C4-2B (cell line): Measurements from ENCODE around the gene ILKAP.

Experiments
- H3K27ac ChIP-seq: fragments of 450-650 bp; 2 replicates; pipeline ENCODE4 v1.5.1; 2017
- ZFX ChIP-seq: fragments of 450-650 bp; IDR thresholded peaks from 2 replicates; pipeline ENCODE4 v1.6.1; 2017
- TF ChIP-seq, protein P1 (sequence below): fragments of 450-650 bp; conservative IDR thresholded peaks from 2 replicates; pipeline ENCODE4 v1.5.1; 2017; ENCODE audit warnings: mild to moderate bottlenecking

Gene ILKAP

DNA sequence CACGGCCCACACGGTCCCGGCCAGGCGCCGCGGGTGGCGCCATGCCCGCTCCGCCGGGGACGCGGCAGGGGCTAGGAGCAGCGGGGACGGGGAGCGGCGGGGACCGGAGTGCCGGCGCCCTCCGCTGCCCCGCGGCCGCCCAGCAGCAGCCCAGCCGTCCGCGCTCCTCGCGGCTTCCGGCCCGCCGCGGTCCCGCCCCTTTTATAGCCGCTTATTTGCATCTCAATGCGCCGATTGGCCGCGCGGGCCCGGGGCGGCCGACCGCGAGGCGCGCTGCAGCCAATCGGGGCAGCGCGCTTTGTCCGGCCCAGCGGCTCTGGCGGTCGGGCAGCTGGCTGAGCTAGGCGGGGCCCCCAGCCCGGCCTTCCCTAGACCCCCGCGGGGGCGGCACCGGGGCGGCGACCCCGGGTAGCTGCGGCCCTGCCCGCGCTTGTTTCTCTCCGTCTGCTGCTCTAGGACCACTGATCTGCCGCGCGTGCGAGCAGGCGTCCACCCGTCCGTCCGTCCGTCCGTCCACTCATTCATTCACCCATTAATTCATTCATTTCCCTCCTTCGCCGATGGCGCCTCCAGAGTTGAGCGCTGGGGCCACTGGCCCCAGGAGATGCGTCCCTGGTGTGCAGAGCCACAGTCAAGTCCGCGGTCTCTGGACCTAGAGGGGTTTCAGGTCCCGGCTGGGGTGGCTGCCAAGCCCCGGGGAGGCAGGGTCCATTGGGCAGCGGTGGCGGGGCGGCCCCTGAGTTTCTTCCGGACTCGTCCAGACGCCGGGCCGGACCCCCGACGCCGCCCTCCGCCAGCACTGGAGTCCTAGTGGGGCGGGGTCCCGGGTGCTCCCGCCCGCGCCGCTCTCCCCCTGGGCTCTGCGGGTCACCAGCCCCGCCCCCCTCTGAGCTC is 36.6 kb upstream of the ILKAP start, which contains the start of gene HES6:
Gene HES6, minus strand, starts transcription at position 176 of the 894 bp plus-strand sequence. Its CDS starts 133 bp downstream, at position 43.
- peak within 1 kb of the TSS; percentile 84 for H3K27ac ChIP-seq
- 0 out of 2 replicates have a peak, but pooled peaks have one; percentile 16 for TF ChIP-seq ZFX
- TF ChIP-seq, protein P1, sequence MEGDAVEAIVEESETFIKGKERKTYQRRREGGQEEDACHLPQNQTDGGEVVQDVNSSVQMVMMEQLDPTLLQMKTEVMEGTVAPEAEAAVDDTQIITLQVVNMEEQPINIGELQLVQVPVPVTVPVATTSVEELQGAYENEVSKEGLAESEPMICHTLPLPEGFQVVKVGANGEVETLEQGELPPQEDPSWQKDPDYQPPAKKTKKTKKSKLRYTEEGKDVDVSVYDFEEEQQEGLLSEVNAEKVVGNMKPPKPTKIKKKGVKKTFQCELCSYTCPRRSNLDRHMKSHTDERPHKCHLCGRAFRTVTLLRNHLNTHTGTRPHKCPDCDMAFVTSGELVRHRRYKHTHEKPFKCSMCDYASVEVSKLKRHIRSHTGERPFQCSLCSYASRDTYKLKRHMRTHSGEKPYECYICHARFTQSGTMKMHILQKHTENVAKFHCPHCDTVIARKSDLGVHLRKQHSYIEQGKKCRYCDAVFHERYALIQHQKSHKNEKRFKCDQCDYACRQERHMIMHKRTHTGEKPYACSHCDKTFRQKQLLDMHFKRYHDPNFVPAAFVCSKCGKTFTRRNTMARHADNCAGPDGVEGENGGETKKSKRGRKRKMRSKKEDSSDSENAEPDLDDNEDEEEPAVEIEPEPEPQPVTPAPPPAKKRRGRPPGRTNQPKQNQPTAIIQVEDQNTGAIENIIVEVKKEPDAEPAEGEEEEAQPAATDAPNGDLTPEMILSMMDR, result no peak

GRCh38 chr2:238239543-238239862 is 36.0 kb upstream of the ILKAP start:
- peak overlapping the region; percentile 84 for H3K27ac ChIP-seq
- TF ChIP-seq, protein P1, result no peak
- peak; percentile 65; the same call in 1 of the 2 replicates for TF ChIP-seq ZFX

DNA sequence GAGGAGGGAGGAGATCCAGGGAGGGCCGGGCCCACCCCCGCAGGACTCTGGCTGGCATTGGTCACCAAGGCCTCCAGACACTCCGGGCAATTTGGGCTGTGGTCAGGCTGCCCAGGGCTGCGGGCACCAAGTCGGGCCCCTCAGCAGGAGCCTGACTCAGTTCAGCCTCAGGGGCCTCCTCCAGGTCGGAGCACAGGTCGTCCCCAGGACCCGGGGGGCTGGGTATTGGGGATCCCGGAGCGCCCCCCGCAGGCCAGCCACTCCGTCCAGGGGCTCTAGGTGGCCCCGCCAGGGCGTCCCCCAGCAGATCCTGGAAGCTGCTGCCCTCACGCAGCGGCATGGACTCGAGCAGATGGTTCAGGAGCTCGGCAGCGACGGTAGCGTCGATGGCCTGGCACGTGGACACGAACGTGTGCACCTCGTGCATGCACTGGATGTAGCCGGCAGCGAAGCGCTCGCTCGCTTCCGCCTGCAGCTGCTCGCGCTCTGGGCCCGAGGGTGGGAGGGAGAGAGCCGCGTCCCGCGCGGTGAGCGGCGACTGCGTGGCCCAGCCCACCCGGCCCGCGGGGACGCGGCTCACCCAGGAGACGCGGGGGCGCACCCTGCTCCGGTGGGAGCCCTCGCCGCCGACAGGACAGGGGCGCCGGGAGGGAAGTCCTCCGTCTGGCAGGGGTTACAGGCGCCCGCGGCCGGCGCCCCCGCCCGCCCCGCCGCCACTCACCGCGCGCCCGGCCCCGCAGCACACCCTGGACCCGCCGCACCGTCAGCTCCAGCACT is 35.5 kb upstream of the ILKAP start:
- peak overlapping the region; percentile 84 for H3K27ac ChIP-seq
- TF ChIP-seq ZFX, result no peak
- TF ChIP-seq, protein P1, result no peak

GRCh38 chr2:238238311-238238765 is 34.8 kb upstream of the ILKAP start:
- peak overlapping the region; percentile 84 for H3K27ac ChIP-seq
- TF ChIP-seq, protein P1, result no peak
- no peak for TF ChIP-seq ZFX

DNA sequence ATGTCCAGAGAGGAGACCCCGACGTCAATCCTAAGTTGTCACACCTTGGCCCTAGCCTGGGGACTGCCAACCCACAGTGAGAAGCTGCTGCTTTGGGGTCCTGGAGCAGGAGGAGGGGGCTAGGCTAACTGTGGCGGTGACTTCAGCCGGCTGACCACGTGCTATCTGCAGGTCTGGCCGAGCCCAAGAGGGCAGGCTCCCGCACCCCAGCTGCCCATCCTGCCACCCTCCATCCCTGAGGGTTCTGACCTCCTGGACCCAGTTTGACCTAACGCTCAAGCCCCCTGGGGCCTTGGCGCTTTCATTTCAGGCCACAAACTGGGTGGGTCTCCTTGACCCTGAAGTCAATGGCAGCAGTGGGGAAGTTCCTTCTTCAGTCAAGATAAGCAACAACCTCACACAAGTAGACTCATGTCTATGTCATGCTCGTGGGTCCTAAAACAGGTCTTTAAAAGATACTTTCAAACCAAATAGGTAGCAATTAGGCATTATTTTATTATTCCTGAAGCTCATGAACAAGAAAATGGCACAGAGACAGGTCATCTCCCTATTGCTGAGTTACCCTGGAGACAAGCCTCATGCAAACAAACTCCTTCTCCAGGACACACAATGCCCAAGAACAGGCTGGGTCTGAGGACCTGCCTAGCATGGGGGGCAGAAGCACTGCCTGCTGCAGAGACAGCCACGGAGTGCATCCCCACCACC is 34.1 kb upstream of the ILKAP start:
- no peak for TF ChIP-seq ZFX
- TF ChIP-seq, protein P1, result no peak
- no peak overlapping the region for H3K27ac ChIP-seq

DNA sequence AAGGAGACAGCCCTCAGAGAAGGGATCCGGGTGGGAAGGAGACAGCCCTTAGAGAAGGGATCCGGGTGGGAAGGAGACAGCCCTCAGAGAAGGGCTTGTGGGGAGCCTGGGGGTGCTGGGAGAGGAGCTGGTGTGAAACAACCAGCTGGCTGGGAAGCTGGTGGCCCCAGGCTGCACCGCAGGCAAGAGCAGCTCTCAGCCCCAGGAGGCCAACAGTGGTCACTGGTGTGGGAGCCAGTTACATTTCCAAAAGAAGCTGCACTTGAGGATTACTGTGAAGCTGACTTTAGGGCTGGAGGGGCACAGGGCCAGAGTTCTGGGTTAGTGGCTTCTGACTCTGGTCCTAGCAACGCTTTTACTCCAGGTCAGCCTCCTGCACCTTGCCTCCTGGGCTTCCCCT is 33.1 kb upstream of the ILKAP start:
- H3K27ac ChIP-seq, result no peak overlapping the region
- TF ChIP-seq, protein P1, result no peak
- TF ChIP-seq ZFX, result no peak
